ENCODE data around the gene ASB13.

Gene ASB13

GRCh38 chr10:5656737-5657579, 9.4 kb downstream of the ASB13 start:
- no peak overlapping the region for H3K4me3 ChIP-seq (ENCODE audit: control insufficient read depth, low read depth, low read length)
- no peak for DNase-seq (ENCODE audit: low read depth)
- TF ChIP-seq CTCF (IDR thresholded peaks at IDR 0.05; ENCODE audit: control insufficient read depth, insufficient read depth, low read depth, low read length, missing control alignments), result no peak

- TF ChIP-seq CTCF (IDR thresholded peaks at IDR 0.05; ENCODE audit: control insufficient read depth, insufficient read depth, low read depth, low read length, missing control alignments), result no peak
- no peak for DNase-seq (ENCODE audit: low read depth)
- no peak overlapping the region for H3K4me3 ChIP-seq (ENCODE audit: control insufficient read depth, low read depth, low read length)
Observed at GRCh38 chr10:5655121-5655520, 11.3 kb downstream of the ASB13 start.

- DNase-seq (ENCODE audit: low read depth), result no peak
- H3K4me3 ChIP-seq (ENCODE audit: control insufficient read depth, low read depth, low read length), result no peak overlapping the region
- TF ChIP-seq CTCF (IDR thresholded peaks at IDR 0.05; ENCODE audit: control insufficient read depth, insufficient read depth, low read depth, low read length, missing control alignments), result no peak
Observed at GRCh38 chr10:5654218-5654755, 12.1 kb downstream of the ASB13 start.

GRCh38 chr10:5652746-5653145, 13.6 kb downstream of the ASB13 start:
- TF ChIP-seq CTCF (IDR thresholded peaks at IDR 0.05; ENCODE audit: control insufficient read depth, insufficient read depth, low read depth, low read length, missing control alignments), result no peak
- no peak for DNase-seq (ENCODE audit: low read depth)
- H3K4me3 ChIP-seq (ENCODE audit: control insufficient read depth, low read depth, low read length), result no peak overlapping the region

GRCh38 chr10:5651388-5651764, 15.0 kb downstream of the ASB13 start:
- DNase-seq (ENCODE audit: low read depth), result no peak

More at GRCh38 chr10:5651388-5651764, 15.0 kb downstream of the ASB13 start:
- H3K4me3 ChIP-seq (ENCODE audit: control insufficient read depth, low read depth, low read length), result no peak overlapping the region
- no peak for TF ChIP-seq CTCF (IDR thresholded peaks at IDR 0.05; ENCODE audit: control insufficient read depth, insufficient read depth, low read depth, low read length, missing control alignments)

Data from AG09309 (cell line).